Measurements from ENCODE around the gene PTGES3L. TPM values are rescaled to one million over a fixed set of nuclear protein-coding genes. Genes with fewer than 3 reads are reported as not detected.
A peak's percentile ranks its signal among the peaks of the same experiment; 100 is the strongest.

Gene PTGES3L
- total and polyA plus RNA-seq, 4 experiments from 2014 or later: 0.20 to 0.52 (median 0.30) TPM; not detected in 1

GRCh38 chr17:42991471-42991870 is 11.6 kb upstream of the PTGES3L start:
- H3K36me3 Mint-ChIP-seq: peaks cover 38 to 65% of the 10 kb centered on the region in 2 donors
- no peak for DNase-seq
- peak overlapping the region in 1 of 7 donors; percentile 12 for H3K27ac Mint-ChIP-seq

GRCh38 chr17:42989726-42990652 is 10.1 kb upstream of the PTGES3L start:
- intact Hi-C loops (cut with micrococcal nuclease): loop anchor here (10.0 kb wide), 1 partner anchor 265 kb away; no protein-coding TSS in a partner anchor
- ChIA-PET CTCF (ENCODE audit: partially characterized antibody) (no interaction called here), POLR2A (ENCODE audit: partially characterized antibody) (no interaction called here)
- Histone ChIP-seq H3K4me1 (ENCODE audit: insufficient read depth, low read length) (no peaks in the 10 kb centered on the region), H3K27me3 (ENCODE audit: insufficient read depth, low read length) (no peaks in the 10 kb centered on the region), H3K9me3 (ENCODE audit: control insufficient read depth in 1 of 2, low read length in 2 of 2) (no peaks in the 10 kb centered on the region), H3K36me3 (ENCODE audit: insufficient read depth, low read length) (peaks cover 54% of the 10 kb centered on the region), H3K27ac (ENCODE audit: low read depth, low read length) (no peak overlapping the region), H3K4me3 (ENCODE audit: low read length in 2 of 2) (no peak overlapping the region)
- H3K36me3 Mint-ChIP-seq: peaks cover 41 to 70% of the 10 kb centered on the region in 2 donors
- peaks cover 0 to 1% (median 0%) of the 10 kb centered on the region in 8 donors for H3K9me3 Mint-ChIP-seq
- peak overlapping the region in 2 of 7 donors; percentile 32 to 44 for H3K27ac Mint-ChIP-seq
- no peaks in the 10 kb centered on the region for H3K27me3 Mint-ChIP-seq
- no peak overlapping the region for H3K4me3 Mint-ChIP-seq
- no peak for DNase-seq
- peaks cover 0 to 10% (median 4%) of the 10 kb centered on the region in 4 donors for H3K4me1 Mint-ChIP-seq

More at GRCh38 chr17:42991471-42991870, 11.6 kb upstream of the PTGES3L start:
- Mint-ChIP-seq H3K27me3 (no peaks in the 10 kb centered on the region), H3K9me3 (no peaks in the 10 kb centered on the region), H3K4me3 (no peak overlapping the region), H3K4me1 (peaks cover 0 to 3% (median 0%) of the 10 kb centered on the region in 4 donors)
- Histone ChIP-seq H3K36me3 (ENCODE audit: insufficient read depth, low read length) (peaks cover 50% of the 10 kb centered on the region), H3K4me1 (ENCODE audit: insufficient read depth, low read length) (no peaks in the 10 kb centered on the region), H3K27ac (ENCODE audit: low read depth, low read length) (no peak overlapping the region), H3K9me3 (ENCODE audit: control insufficient read depth in 1 of 2, low read length in 2 of 2) (no peaks in the 10 kb centered on the region), H3K27me3 (ENCODE audit: insufficient read depth, low read length) (no peaks in the 10 kb centered on the region), H3K4me3 (ENCODE audit: low read length in 2 of 2) (no peak overlapping the region)
- intact Hi-C loops (cut with micrococcal nuclease): loop anchor here (10.0 kb wide), 1 partner anchor 267 kb away; no protein-coding TSS in a partner anchor
- POLR2A ChIA-PET (ENCODE audit: partially characterized antibody): interaction anchor here (0.8 to 1.0 kb wide), 3 partner anchors 11 to 370 kb away, joined by 3 read pairs; partner anchors contain the start of gene RUNDC1
- CTCF ChIA-PET (ENCODE audit: partially characterized antibody): no interaction called here

- no peak for DNase-seq
- Mint-ChIP-seq H3K36me3 (peaks cover 36 to 69% of the 10 kb centered on the region in 2 donors), H3K27me3 (no peaks in the 10 kb centered on the region), H3K4me3 (no peak overlapping the region), H3K27ac (no peak overlapping the region), H3K9me3 (peaks cover 0 to 1% (median 0%) of the 10 kb centered on the region in 8 donors), H3K4me1 (peaks cover 0 to 10% (median 6%) of the 10 kb centered on the region in 4 donors)
- Histone ChIP-seq H3K4me3 (ENCODE audit: low read length in 2 of 2) (no peak overlapping the region), H3K27me3 (ENCODE audit: insufficient read depth, low read length) (no peaks in the 10 kb centered on the region), H3K36me3 (ENCODE audit: insufficient read depth, low read length) (peaks cover 57% of the 10 kb centered on the region), H3K4me1 (ENCODE audit: insufficient read depth, low read length) (no peaks in the 10 kb centered on the region), H3K9me3 (ENCODE audit: control insufficient read depth in 1 of 2, low read length in 2 of 2) (no peaks in the 10 kb centered on the region), H3K27ac (ENCODE audit: low read depth, low read length) (no peak overlapping the region)
- intact Hi-C loops (cut with micrococcal nuclease): no loop called here
- CTCF ChIA-PET (ENCODE audit: partially characterized antibody): no interaction called here
- POLR2A ChIA-PET (ENCODE audit: partially characterized antibody): no interaction called here
Observed at GRCh38 chr17:42989141-42989540, 9.3 kb upstream of the PTGES3L start.

- POLR2A ChIA-PET (ENCODE audit: partially characterized antibody): interaction anchor here (0.6 kb wide), 1 partner anchor 408 kb away, joined by 4 read pairs; the partner anchor contains the start of gene PSMC3IP
- Histone ChIP-seq H3K27me3 (ENCODE audit: insufficient read depth, low read length) (no peaks in the 10 kb centered on the region), H3K4me3 (ENCODE audit: low read length in 2 of 2) (no peak overlapping the region), H3K4me1 (ENCODE audit: insufficient read depth, low read length) (peaks cover 17% of the 10 kb centered on the region), H3K9me3 (ENCODE audit: control insufficient read depth in 1 of 2, low read length in 2 of 2) (no peaks in the 10 kb centered on the region), H3K36me3 (ENCODE audit: insufficient read depth, low read length) (peaks cover 36% of the 10 kb centered on the region), H3K27ac (ENCODE audit: low read depth, low read length) (no peak overlapping the region)
- H3K9me3 Mint-ChIP-seq: peaks cover 0 to 3% (median 0%) of the 10 kb centered on the region in 8 donors
- peak overlapping the region in 3 of 7 donors; percentile 17 to 55 (median 29) for H3K27ac Mint-ChIP-seq
- H3K4me1 Mint-ChIP-seq: peaks cover 17 to 32% (median 22%) of the 10 kb centered on the region in 4 donors
- no peaks in the 10 kb centered on the region for H3K27me3 Mint-ChIP-seq
- DNase-seq: no peak
- CTCF ChIA-PET (ENCODE audit: partially characterized antibody): interaction anchor here (2.1 kb wide), 1 partner anchor 13 kb away, joined by 7 read pairs; the partner anchor contains the start of gene RPL27
- H3K36me3 Mint-ChIP-seq: peaks cover 17 to 54% of the 10 kb centered on the region in 2 donors
- intact Hi-C loops (cut with micrococcal nuclease): no loop called here
- H3K4me3 Mint-ChIP-seq: peak overlapping the region in 1 of 8 donors; percentile 20
Observed at GRCh38 chr17:42985225-42985624, 5.3 kb upstream of the PTGES3L start.

GRCh38 chr17:42982266-42982665 is 2.4 kb upstream of the PTGES3L start:
- Mint-ChIP-seq H3K27me3 (no peaks in the 10 kb centered on the region), H3K36me3 (peaks cover 3 to 28% of the 10 kb centered on the region in 2 donors), H3K4me1 (peaks cover 21 to 42% (median 30%) of the 10 kb centered on the region in 4 donors), H3K27ac (peak overlapping the region in 5 of 7 donors; percentile 9 to 89 (median 62)), H3K9me3 (peaks cover 0 to 5% (median 0%) of the 10 kb centered on the region in 8 donors), H3K4me3 (peak overlapping the region; percentile 10 to 100 (median 71))
- POLR2A ChIA-PET (ENCODE audit: partially characterized antibody): interaction anchor here (3.8 kb wide), 1 partner anchor 16 kb away, joined by 41 read pairs; the partner anchor contains the start of gene RPL27
- no peak for DNase-seq
- Histone ChIP-seq H3K27me3 (ENCODE audit: insufficient read depth, low read length) (no peaks in the 10 kb centered on the region), H3K27ac (ENCODE audit: low read depth, low read length) (peak overlapping the region; percentile 12), H3K4me3 (ENCODE audit: low read length in 2 of 2) (no peak overlapping the region), H3K4me1 (ENCODE audit: insufficient read depth, low read length) (peaks cover 23% of the 10 kb centered on the region), H3K9me3 (ENCODE audit: control insufficient read depth in 1 of 2, low read length in 2 of 2) (no peaks in the 10 kb centered on the region), H3K36me3 (ENCODE audit: insufficient read depth, low read length) (peaks cover 15% of the 10 kb centered on the region)
- CTCF ChIA-PET (ENCODE audit: partially characterized antibody): no interaction called here
- intact Hi-C loops (cut with micrococcal nuclease): no loop called here

- intact Hi-C loops (cut with micrococcal nuclease): loop anchor here (1.0 to 2.0 kb wide), 3 partner anchors 16 to 144 kb away; partner anchors contain the start of genes AARSD1, BRCA1 and RPL27
- H3K4me3 Mint-ChIP-seq: peak overlapping the region; percentile 91 to 100 (median 95)
- H3K4me1 ChIP-seq (ENCODE audit: insufficient read depth, low read length): peaks cover 23% of the 10 kb centered on the region
- no peaks in the 10 kb centered on the region for H3K9me3 ChIP-seq (ENCODE audit: control insufficient read depth in 1 of 2, low read length in 2 of 2)
- H3K36me3 Mint-ChIP-seq: peaks cover 3 to 21% of the 10 kb centered on the region in 2 donors
- H3K4me1 Mint-ChIP-seq: peaks cover 21 to 41% (median 30%) of the 10 kb centered on the region in 4 donors
- peak; percentile 59 to 70 (median 63) for DNase-seq
- peak overlapping the region; percentile 87 to 99 (median 96) for H3K27ac Mint-ChIP-seq
- no peaks in the 10 kb centered on the region for H3K27me3 Mint-ChIP-seq
- POLR2A ChIA-PET (ENCODE audit: partially characterized antibody): interaction anchor here (0.7 to 3.8 kb wide), 7 partner anchors 10 to 387 kb away, joined by 3 to 41 read pairs (median 3); partner anchors contain the start of genes RPL27 and VPS25
- H3K27me3 ChIP-seq (ENCODE audit: insufficient read depth, low read length): no peaks in the 10 kb centered on the region
- CTCF ChIA-PET (ENCODE audit: partially characterized antibody): interaction anchor here (0.6 kb wide), 1 partner anchor 51 kb away, joined by 3 read pairs; no protein-coding TSS in a partner anchor
- peak overlapping the region; percentile 69 to 75 for H3K4me3 ChIP-seq (ENCODE audit: low read length in 2 of 2)
- peaks cover 5% of the 10 kb centered on the region for H3K36me3 ChIP-seq (ENCODE audit: insufficient read depth, low read length)
- peak overlapping the region; percentile 77 for H3K27ac ChIP-seq (ENCODE audit: low read depth, low read length)
- peaks cover 0 to 5% (median 0%) of the 10 kb centered on the region in 8 donors for H3K9me3 Mint-ChIP-seq
Observed at GRCh38 chr17:42980766-42981397, 1.0 kb upstream of the PTGES3L start.
